ENCODE results near the gene IRF8.

DNA sequence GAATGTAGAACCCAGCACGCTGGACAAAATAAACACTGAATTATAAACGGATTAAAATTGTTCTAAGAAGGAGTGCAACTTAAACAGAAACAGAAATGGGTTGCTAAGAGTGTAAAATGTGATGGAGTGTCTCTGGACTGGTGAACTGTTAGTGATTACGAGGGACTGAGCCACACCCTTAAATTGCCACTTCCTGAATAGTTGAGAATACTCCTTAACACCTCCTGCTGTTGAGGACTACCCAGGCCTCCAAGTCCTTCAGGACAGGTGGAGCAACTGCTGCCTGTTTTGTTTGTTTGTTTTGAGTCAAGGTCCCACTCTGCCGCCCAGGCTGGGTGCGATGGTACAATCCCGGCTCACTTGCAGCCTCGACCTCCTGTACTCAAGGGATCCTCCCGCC lies 25.8 kb upstream of the IRF8 start:
- TF ChIP-seq, protein P1, sequence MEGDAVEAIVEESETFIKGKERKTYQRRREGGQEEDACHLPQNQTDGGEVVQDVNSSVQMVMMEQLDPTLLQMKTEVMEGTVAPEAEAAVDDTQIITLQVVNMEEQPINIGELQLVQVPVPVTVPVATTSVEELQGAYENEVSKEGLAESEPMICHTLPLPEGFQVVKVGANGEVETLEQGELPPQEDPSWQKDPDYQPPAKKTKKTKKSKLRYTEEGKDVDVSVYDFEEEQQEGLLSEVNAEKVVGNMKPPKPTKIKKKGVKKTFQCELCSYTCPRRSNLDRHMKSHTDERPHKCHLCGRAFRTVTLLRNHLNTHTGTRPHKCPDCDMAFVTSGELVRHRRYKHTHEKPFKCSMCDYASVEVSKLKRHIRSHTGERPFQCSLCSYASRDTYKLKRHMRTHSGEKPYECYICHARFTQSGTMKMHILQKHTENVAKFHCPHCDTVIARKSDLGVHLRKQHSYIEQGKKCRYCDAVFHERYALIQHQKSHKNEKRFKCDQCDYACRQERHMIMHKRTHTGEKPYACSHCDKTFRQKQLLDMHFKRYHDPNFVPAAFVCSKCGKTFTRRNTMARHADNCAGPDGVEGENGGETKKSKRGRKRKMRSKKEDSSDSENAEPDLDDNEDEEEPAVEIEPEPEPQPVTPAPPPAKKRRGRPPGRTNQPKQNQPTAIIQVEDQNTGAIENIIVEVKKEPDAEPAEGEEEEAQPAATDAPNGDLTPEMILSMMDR (conservative IDR thresholded peaks at IDR 0.05 in 1 of 2, IDR thresholded peaks at IDR 0.05 in 1 of 2; ENCODE audit: low read depth in 1 of 2, low read length in 2 of 2) = no peak
- TF ChIP-seq EZH2 (IDR thresholded peaks at IDR 0.05; ENCODE audit: low read length, missing control alignments) = no peak
